Keratinocyte (primary cell): ENCODE measurements around the gene LIN52. TPM values are rescaled to one million over a fixed set of nuclear protein-coding genes. Genes with fewer than 3 reads are reported as not detected.

Source experiments
- DNase-seq: peaks from one replicate; pipeline ENCODE4 v3.0.0-alpha.2; 2011; ENCODE audit warnings: low read depth, missing footprints, low spot score
- FAIRE-seq: peaks from 2 replicates; lab custom pipeline; 2011; peaks lifted over from hg19 to GRCh38; lab: Jason Lieb, UNC
- H2AFZ ChIP-seq: 2 replicates; pipeline ENCODE4 v1.6.0; 2012; ENCODE audit warnings: low read length, control low read depth, inconsistent platforms; ENCODE audit not compliant: control insufficient read depth
- H3K27ac ChIP-seq: 2 replicates; pipeline ENCODE4 v1.5.1; 2011; ENCODE audit warnings: low read length; ENCODE audit not compliant: control insufficient read depth, insufficient read depth
- H3K27me3 ChIP-seq: 3 replicates; pipeline ENCODE4 v1.6.0; 2011; ENCODE audit warnings: low read length; ENCODE audit not compliant: control insufficient read depth, insufficient read depth; ENCODE audit errors: extremely low read depth
- H3K36me3 ChIP-seq, 2 experiments: 2 replicates in 1 of 2; 3 replicates in 1 of 2; pipeline ENCODE4 v1.5.1; 2011; ENCODE audit warnings: low read length in 2 of 2, mild to moderate bottlenecking in 1 of 2; ENCODE audit not compliant: control insufficient read depth in 2 of 2, insufficient read depth in 2 of 2; ENCODE audit errors: extremely low read depth in 1 of 2
- H3K4me1 ChIP-seq: 3 replicates; pipeline ENCODE4 v1.5.1; 2011; ENCODE audit warnings: low read length; ENCODE audit not compliant: control insufficient read depth, insufficient read depth; ENCODE audit errors: extremely low read depth
- H3K4me2 ChIP-seq: 3 replicates; pipeline ENCODE4 v1.6.0; 2011; ENCODE audit warnings: low read depth, low read length; ENCODE audit not compliant: control insufficient read depth, insufficient read depth; ENCODE audit errors: extremely low read depth
- H3K4me3 ChIP-seq, 3 experiments: fragments of 200-600 bp in 1 of 3; sonication (generic) in 1 of 3; 2 replicates in 2 of 3; 3 replicates in 1 of 3; pipeline ENCODE4 v1.5.1; 2011 to 2016; ENCODE audit warnings: low read length in 3 of 3, mild to moderate bottlenecking in 3 of 3, control low read depth in 2 of 3, inconsistent platforms in 1 of 3, low read depth in 1 of 3, mixed read lengths in 1 of 3, mixed run types in 1 of 3, moderate library complexity in 1 of 3; ENCODE audit not compliant: control insufficient read depth in 2 of 3, insufficient read depth in 2 of 3; ENCODE audit errors: extremely low read depth in 1 of 3
- H3K79me2 ChIP-seq: 2 replicates; pipeline ENCODE4 v1.6.0; 2012; ENCODE audit warnings: low read length; ENCODE audit not compliant: control insufficient read depth, insufficient read depth
- H3K9ac ChIP-seq: 3 replicates; pipeline ENCODE4 v1.6.0; 2011; ENCODE audit warnings: low read length; ENCODE audit not compliant: control insufficient read depth, insufficient read depth; ENCODE audit errors: extremely low read depth
- H3K9me1 ChIP-seq: 3 replicates; pipeline ENCODE4 v1.6.0; 2011; ENCODE audit warnings: low read length; ENCODE audit not compliant: control insufficient read depth, insufficient read depth; ENCODE audit errors: extremely low read depth
- H3K9me3 ChIP-seq: 2 replicates; pipeline ENCODE4 v1.5.1; 2012; ENCODE audit warnings: low read depth, low read length; ENCODE audit not compliant: control insufficient read depth
- H4K20me1 ChIP-seq: 3 replicates; pipeline ENCODE4 v1.6.0; 2011; ENCODE audit warnings: low read length; ENCODE audit not compliant: control insufficient read depth, insufficient read depth; ENCODE audit errors: extremely low read depth
- EZH2 ChIP-seq: IDR thresholded peaks from one replicate; pipeline ENCODE4 v1.6.1; 2012; ENCODE audit warnings: inconsistent platforms, mild to moderate bottlenecking, low read length, moderate library complexity
- dilution Hi-C: fragments of 300-500 bp; cut with MboI; formaldehyde crosslinking; loops from one replicate; pipeline ENCODE4 v1.7.0; 2020; ENCODE audit warnings: low sequenced_read_pairs; ENCODE audit not compliant: extremely low pct_ligation_motif_present
- polyA plus RNA-seq, 5 experiments: library from polyadenylated mRNA; depleted of rRNA in 3 of 5; stranded (reverse) in 3 of 5; stranded (forward) in 1 of 5; unstranded in 1 of 5; fragments of >200 nt; gene quantifications; 1 replicate in 1 of 5; 2 replicates in 3 of 5; 3 replicates in 1 of 5; pipeline versions ENCODE4 v1.2.1 to v1.2.3, GENCODE V29; 2011 to 2012; ENCODE audit warnings: missing spikeins in 2 of 5, low read depth in 1 of 5, low replicate concordance in 1 of 5
- TF ChIP-seq, protein P1 (sequence below), 3 experiments: IDR thresholded peaks in 1 of 3; conservative IDR thresholded peaks in 1 of 3; optimal IDR thresholded peaks in 1 of 3; 2 replicates in 2 of 3; 3 replicates in 1 of 3; pipeline versions ENCODE3 to v1.5.1; 2011; ENCODE audit warnings: low read length in 3 of 3, mild to moderate bottlenecking in 3 of 3, moderate library complexity in 2 of 3, control low read depth in 1 of 3, inconsistent platforms in 1 of 3; ENCODE audit not compliant: insufficient read depth in 2 of 3; ENCODE audit errors: extremely low read depth in 1 of 3

LIN52 gene
- polyA plus RNA-seq, 1 donor (not counting 4 experiments of a cell fraction or from before 2014, with no cell fraction given), result 6.8 TPM

DNA sequence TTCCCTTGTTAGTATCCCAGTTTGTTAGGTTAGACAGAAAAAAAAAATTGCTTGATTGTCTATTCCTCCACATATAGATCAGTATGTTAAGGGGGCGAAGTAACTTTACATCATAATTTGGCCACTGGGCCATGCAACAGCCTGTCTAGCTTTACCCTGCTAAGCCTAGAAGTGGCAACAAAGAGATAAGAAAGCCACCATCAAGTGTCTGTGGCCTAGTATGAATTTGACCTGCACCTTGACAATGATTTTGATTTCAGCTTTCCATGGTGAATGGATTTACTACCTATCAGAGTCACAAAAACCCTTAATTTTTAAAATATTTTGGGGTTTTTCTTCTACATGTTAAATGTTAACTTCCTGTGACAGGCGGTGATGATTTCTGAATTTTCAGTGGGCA is 63.9 kb downstream of the LIN52 start:
- dilution Hi-C loops, result no loop called here
- H3K9ac ChIP-seq, result no peak overlapping the region
- no peaks in the 10 kb centered on the region for H4K20me1 ChIP-seq
- no peak overlapping the region for H3K4me2 ChIP-seq
- H3K9me3 ChIP-seq, result no peaks in the 10 kb centered on the region
- FAIRE-seq (no peak), DNase-seq (no peak)
- H3K36me3 ChIP-seq, result no peaks in the 10 kb centered on the region
- no peak overlapping the region for H2AFZ ChIP-seq
- H3K4me1 ChIP-seq, result no peaks in the 10 kb centered on the region
- H3K27ac ChIP-seq, result no peak overlapping the region
- no peak for TF ChIP-seq EZH2
- TF ChIP-seq, protein P1, sequence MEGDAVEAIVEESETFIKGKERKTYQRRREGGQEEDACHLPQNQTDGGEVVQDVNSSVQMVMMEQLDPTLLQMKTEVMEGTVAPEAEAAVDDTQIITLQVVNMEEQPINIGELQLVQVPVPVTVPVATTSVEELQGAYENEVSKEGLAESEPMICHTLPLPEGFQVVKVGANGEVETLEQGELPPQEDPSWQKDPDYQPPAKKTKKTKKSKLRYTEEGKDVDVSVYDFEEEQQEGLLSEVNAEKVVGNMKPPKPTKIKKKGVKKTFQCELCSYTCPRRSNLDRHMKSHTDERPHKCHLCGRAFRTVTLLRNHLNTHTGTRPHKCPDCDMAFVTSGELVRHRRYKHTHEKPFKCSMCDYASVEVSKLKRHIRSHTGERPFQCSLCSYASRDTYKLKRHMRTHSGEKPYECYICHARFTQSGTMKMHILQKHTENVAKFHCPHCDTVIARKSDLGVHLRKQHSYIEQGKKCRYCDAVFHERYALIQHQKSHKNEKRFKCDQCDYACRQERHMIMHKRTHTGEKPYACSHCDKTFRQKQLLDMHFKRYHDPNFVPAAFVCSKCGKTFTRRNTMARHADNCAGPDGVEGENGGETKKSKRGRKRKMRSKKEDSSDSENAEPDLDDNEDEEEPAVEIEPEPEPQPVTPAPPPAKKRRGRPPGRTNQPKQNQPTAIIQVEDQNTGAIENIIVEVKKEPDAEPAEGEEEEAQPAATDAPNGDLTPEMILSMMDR (optimal IDR thresholded peaks at IDR 0.05 in 1 of 3, IDR thresholded peaks at IDR 0.05 in 1 of 3, conservative IDR thresholded peaks at IDR 0.05 in 1 of 3; ENCODE audit: extremely low read depth in 1 of 3, insufficient read depth in 2 of 3, low read length in 3 of 3), result no peak
- no peaks in the 10 kb centered on the region for H3K27me3 ChIP-seq
- no peaks in the 10 kb centered on the region for H3K79me2 ChIP-seq
- H3K9me1 ChIP-seq, result no peaks in the 10 kb centered on the region
- no peak overlapping the region for H3K4me3 ChIP-seq

DNA sequence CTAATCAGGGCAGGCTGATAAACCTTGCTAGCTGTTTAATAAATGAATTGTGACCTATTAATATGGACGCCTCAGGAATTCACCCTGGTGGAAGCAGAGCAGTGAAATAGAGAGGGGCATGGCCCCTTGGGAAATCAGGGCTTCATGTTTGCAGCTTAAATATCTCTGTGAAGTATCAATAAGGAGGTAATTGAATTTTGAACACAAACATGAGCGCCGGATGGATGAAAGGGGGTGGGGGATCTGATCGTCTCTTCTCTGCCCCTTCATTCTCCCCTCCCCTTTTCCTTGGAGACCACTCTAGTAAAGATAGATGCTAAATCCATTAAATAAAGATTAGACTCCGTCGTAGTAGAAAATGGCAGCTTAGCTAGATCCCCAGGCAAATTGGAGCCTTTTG is 70.5 kb downstream of the LIN52 start:
- DNase-seq (no peak), FAIRE-seq (no peak)
- Histone ChIP-seq H3K9me1 (no peaks in the 10 kb centered on the region), H4K20me1 (no peaks in the 10 kb centered on the region), H3K9ac (no peak overlapping the region), H3K4me1 (no peaks in the 10 kb centered on the region), H3K79me2 (no peaks in the 10 kb centered on the region), H3K27ac (no peak overlapping the region), H3K4me2 (no peak overlapping the region), H3K36me3 (no peaks in the 10 kb centered on the region), H2AFZ (no peak overlapping the region), H3K4me3 (no peak overlapping the region), H3K9me3 (no peaks in the 10 kb centered on the region), H3K27me3 (no peaks in the 10 kb centered on the region)
- dilution Hi-C loops, result no loop called here
- TF ChIP-seq EZH2, result no peak
- TF ChIP-seq, protein P1 (optimal IDR thresholded peaks at IDR 0.05 in 1 of 3, IDR thresholded peaks at IDR 0.05 in 1 of 3, conservative IDR thresholded peaks at IDR 0.05 in 1 of 3; ENCODE audit: extremely low read depth in 1 of 3, insufficient read depth in 2 of 3, low read length in 3 of 3), result no peak
